A673 (cell line): ENCODE measurements around the gene TSGA10. TPM values are rescaled to one million over a fixed set of nuclear protein-coding genes. Genes with fewer than 3 reads are reported as not detected.

ENCODE experiments used
- BruUV-seq: library from RNA; stranded (reverse); fragments of 400-500 nt; replicated peaks from 2 replicates; lab custom pipeline; 2021; lab: Mats Ljungman, UMichigan
- CTCF ChIA-PET: fragments of 300-600 bp; sonication (Branson Sonifier 250); formaldehyde crosslinking; loops from one replicate; lab custom pipeline; 2022; ENCODE audit warnings: antibody characterized with exemption; lab: Charles Lee
- POLR2A ChIA-PET: fragments of 300-600 bp; sonication (Branson Sonifier 250); formaldehyde crosslinking; loops from one replicate; lab custom pipeline; 2022; ENCODE audit warnings: antibody characterized with exemption; ENCODE audit not compliant: low non-redundant PET; lab: Charles Lee
- DNase-seq: peaks from one replicate; pipeline ENCODE4 v3.0.0-alpha.2; 2015; ENCODE audit warnings: low spot score
- H3K27ac ChIP-seq: fragments of 200-600 bp; sonication (generic); 2 replicates; pipeline ENCODE4 v1.5.1; 2016; ENCODE audit warnings: mixed run types, low read depth, mild to moderate bottlenecking, mixed read lengths, antibody characterized with exemption, low read length; ENCODE audit not compliant: poor library complexity, severe bottlenecking
- H3K27me3 ChIP-seq: fragments of 200-600 bp; sonication (generic); replicated peaks from 2 replicates; pipeline ENCODE4 v1.6.1; 2017; ENCODE audit warnings: mixed run types, low read depth, mild to moderate bottlenecking, mixed read lengths, antibody characterized with exemption, low read length; ENCODE audit not compliant: insufficient read depth, poor library complexity
- H3K36me3 ChIP-seq: fragments of 200-600 bp; sonication (generic); 2 replicates; pipeline ENCODE4 v1.6.1; 2016; ENCODE audit warnings: mixed run types, mild to moderate bottlenecking, mixed read lengths, antibody characterized with exemption, low read length; ENCODE audit not compliant: insufficient read depth, poor library complexity, severe bottlenecking
- H3K4me1 ChIP-seq: fragments of 200-600 bp; sonication (generic); 2 replicates; pipeline ENCODE4 v1.6.1; 2017; ENCODE audit warnings: mixed run types, mild to moderate bottlenecking, mixed read lengths, antibody characterized with exemption, low read length; ENCODE audit not compliant: insufficient read depth, poor library complexity, severe bottlenecking
- H3K4me3 ChIP-seq: fragments of 200-600 bp; sonication (generic); 2 replicates; pipeline ENCODE4 v1.5.1; 2016; ENCODE audit warnings: low read depth, mixed run types, mild to moderate bottlenecking, mixed read lengths, low read length; ENCODE audit not compliant: poor library complexity, severe bottlenecking
- H3K9me3 ChIP-seq: fragments of 200-600 bp; sonication (generic); 2 replicates; pipeline ENCODE4 v1.6.1; 2016; ENCODE audit warnings: mixed run types, low read depth, mild to moderate bottlenecking, mixed read lengths, antibody characterized with exemption, low read length; ENCODE audit not compliant: poor library complexity, severe bottlenecking
- CTCF ChIP-seq: fragments of 300-800, 200-600 bp; sonication (generic); conservative IDR thresholded peaks from 2 replicates; pipeline ENCODE4 v1.5.1; 2017; ENCODE audit warnings: low read depth, mild to moderate bottlenecking, antibody characterized with exemption, low read length, moderate library complexity, mixed read lengths
- EZH2 ChIP-seq: fragments of 200-600 bp; sonication (generic); IDR thresholded peaks from 2 replicates; pipeline ENCODE4 v1.6.1; 2017; ENCODE audit warnings: borderline replicate concordance, low read depth, mild to moderate bottlenecking, mixed read lengths, antibody characterized with exemption, low read length; ENCODE audit not compliant: poor library complexity, severe bottlenecking
- intact Hi-C: fragments of 100-400 bp; cut with micrococcal nuclease; formaldehyde crosslinking; loops from one replicate; pipeline ENCODE4 v1.10.0; 2022; ENCODE audit not compliant: unreplicated experiment
- total RNA-seq: library from RNA; stranded (reverse); gene quantifications from 2 replicates; pipeline ENCODE4 v1.2.3, GENCODE V29; 2021

The TSGA10 gene
- total RNA-seq, 1 experiment from 2014 or later: 2.5 TPM

GRCh38 chr2:99085421-99085820 is 69.3 kb downstream of the TSGA10 start:
- ChIA-PET POLR2A (no interaction called here), CTCF (no interaction called here)
- peak; percentile 11 for DNase-seq
- peaks cover 28% of the 10 kb centered on the region for H3K27me3 ChIP-seq
- no peaks in the 10 kb centered on the region for H3K4me1 ChIP-seq
- H3K36me3 ChIP-seq: no peaks in the 10 kb centered on the region
- intact Hi-C loops: no loop called here
- BruUV-seq: no TSS peak
- H3K9me3 ChIP-seq: no peaks in the 10 kb centered on the region
- H3K4me3 ChIP-seq: no peak overlapping the region
- no peak overlapping the region for H3K27ac ChIP-seq
- TF ChIP-seq CTCF (peak; percentile 43), EZH2 (no peak)

GRCh38 chr2:99084256-99084655 is 70.5 kb downstream of the TSGA10 start:
- DNase-seq: no peak
- no peak for TF ChIP-seq EZH2
- TF ChIP-seq CTCF: no peak
- intact Hi-C loops: no loop called here
- no TSS peak for BruUV-seq
- ChIA-PET CTCF (no interaction called here), POLR2A (no interaction called here)
- Histone ChIP-seq H3K27me3 (peaks cover 29% of the 10 kb centered on the region), H3K27ac (no peak overlapping the region), H3K9me3 (no peaks in the 10 kb centered on the region), H3K36me3 (no peaks in the 10 kb centered on the region), H3K4me1 (no peaks in the 10 kb centered on the region), H3K4me3 (no peak overlapping the region)

GRCh38 chr2:99081891-99082290 is 72.9 kb downstream of the TSGA10 start:
- H3K27ac ChIP-seq: no peak overlapping the region
- TF ChIP-seq EZH2 (no peak), CTCF (no peak)
- no peaks in the 10 kb centered on the region for H3K36me3 ChIP-seq
- ChIA-PET CTCF (no interaction called here), POLR2A (no interaction called here)
- peaks cover 32% of the 10 kb centered on the region for H3K27me3 ChIP-seq
- H3K9me3 ChIP-seq: no peaks in the 10 kb centered on the region
- H3K4me3 ChIP-seq: no peak overlapping the region
- no peaks in the 10 kb centered on the region for H3K4me1 ChIP-seq
- no TSS peak for BruUV-seq
- intact Hi-C loops: no loop called here
- DNase-seq: no peak
